ENCODE measurements around the gene GRID1.

The GRID1 gene

GRCh38 chr10:86211691-86212390 lies 154.8 kb downstream of the GRID1 start:
- no peak for DNase-seq (ENCODE audit: low read depth)

DNA sequence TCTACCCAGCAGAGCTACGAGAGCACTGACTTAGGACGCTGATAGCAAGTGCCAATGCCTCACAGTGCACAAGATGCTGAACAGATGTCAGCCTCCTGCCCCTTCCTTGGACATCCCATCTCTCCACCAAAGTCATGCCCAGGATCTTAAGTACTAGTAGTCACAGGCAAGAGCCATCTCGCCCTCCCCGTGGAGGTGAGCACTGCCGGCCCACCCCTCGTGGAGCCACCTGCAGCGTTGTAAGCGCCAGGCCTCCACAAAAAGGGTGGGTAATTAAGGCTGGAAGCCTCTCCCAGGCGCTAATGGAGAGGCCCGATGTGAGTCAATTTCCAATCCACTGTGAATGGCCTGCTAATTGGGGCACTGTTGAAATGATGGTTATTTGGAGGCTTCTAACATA lies 156.2 kb downstream of the GRID1 start:
- no peak for DNase-seq (ENCODE audit: low read depth)

DNA sequence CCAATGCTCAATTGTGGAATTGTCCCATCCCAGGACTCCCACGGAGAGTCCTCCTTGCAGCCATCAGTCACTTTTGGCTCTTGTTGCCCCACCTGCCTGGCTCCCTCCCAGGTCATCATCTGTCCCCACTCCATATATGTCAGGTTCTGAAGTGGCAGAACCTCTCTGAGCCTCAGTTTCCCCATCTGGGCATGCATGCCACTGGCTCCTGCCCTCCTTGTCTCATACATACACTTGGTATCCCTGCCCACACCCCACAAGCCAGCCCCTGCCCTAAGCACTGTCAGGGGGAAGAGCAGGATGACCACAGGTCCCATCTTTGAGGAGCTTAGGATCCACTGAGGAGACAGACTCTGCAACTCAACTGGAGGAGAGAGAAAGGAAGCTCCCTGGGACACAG lies 156.9 kb downstream of the GRID1 start:
- DNase-seq (ENCODE audit: low read depth), result no peak

- DNase-seq (ENCODE audit: low read depth), result no peak
Measured at GRCh38 chr10:86207226-86207625, 159.4 kb downstream of the GRID1 start.

- no peak for DNase-seq (ENCODE audit: low read depth)
Measured at GRCh38 chr10:86206240-86206579, 160.4 kb downstream of the GRID1 start.

- no peak for DNase-seq (ENCODE audit: low read depth)
Measured at GRCh38 chr10:86205306-86206239, 161.0 kb downstream of the GRID1 start.

DNA sequence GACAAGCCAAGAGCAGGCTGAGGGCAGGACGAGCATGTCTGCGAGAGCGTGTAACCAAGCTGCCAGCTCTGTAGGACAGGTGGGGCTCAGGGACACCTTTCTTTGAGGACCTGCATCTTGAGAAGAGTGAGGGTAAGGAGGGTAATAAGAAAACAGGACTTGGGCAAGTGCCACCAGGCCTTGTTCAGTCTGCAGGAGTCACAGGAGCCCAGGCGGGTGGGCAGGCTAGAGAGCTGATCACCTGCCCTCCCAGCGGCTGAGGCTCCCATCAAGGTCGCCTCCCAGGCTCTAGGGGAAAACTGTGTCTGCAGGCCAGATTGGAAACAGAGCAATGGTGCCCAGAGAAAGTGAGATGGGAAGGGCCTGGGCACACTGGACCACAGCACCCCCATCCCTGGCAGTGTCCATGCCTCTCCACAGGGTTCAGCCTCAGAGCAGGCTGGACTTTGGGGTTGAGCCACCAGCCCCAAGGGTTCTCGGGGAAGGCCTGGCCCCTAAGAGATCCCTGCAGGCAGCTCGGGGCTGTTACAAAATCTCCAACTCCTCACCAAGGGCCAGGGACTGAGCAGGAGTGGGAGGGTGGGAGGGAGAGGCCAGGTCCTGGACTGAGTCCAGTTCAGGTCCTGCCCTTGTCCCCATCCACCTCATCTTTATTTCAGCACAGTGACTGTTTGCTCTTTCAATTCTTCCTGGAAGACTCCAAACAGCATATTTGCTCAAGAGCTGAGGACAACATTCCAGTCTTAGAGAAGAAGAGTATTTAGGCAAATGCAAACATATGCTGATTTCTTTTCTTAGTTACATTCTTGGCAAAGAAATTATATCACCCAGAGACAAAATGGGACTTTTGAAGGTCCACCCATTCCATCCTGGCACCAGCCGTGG lies 161.9 kb downstream of the GRID1 start:
- DNase-seq (ENCODE audit: low read depth), result no peak

DNA sequence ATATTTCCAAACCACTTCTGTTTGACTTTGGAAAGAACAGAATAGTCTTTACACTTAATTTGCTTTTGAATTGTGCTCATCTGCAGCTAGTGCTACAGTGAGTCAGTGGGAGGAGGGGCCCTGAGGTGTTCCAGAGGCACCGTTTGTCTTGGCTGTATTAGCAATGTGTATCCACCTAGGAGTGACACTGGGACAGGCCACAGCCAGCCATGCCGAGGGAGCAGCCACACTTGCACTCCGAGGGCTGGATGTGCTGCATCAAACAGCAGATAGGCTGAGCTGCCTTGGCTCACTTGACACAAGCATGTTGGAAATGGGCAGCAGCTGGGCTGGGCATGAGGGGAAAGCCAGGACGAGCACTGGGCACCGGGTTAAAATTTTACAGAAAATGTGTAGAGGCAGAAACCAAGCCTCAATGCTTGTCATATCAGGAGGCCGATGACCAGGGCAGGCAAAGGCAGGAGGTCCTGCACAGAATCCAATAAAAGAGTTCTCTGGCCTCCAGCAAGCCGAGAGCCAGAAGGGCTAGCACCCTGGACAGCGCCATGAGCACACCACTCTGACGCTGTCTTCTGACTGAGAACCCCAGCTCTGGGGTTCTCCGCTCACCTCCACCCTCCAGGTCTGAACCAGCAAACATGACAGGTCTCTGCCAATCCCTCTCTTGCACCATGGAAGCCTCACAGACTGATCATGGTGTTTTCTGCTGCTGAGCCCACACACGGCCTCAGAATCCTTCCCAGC lies 163.3 kb downstream of the GRID1 start:
- DNase-seq (ENCODE audit: low read depth), result no peak

- DNase-seq (ENCODE audit: low read depth), result no peak
Measured at GRCh38 chr10:86202226-86202735, 164.3 kb downstream of the GRID1 start.

DNA sequence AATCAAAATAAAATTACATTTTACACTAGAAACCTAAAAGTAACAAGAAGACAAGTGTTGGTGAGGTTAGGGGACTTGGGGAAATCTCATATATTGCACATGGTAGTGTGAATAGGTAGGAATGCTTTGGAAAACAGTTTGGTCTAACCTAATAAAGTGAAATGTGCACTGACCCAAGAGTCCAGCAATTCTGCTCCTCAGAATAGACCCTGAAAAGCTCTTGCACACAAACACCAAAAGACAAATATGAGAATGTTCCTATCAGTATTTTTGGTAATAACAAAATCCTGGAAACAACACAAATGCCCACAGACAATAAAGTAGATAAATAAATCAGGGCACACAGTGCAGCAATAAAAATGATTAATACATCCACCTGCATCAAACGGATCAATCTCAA lies 165.7 kb downstream of the GRID1 start:
- no peak for DNase-seq (ENCODE audit: low read depth)

- DNase-seq (ENCODE audit: low read depth), result no peak
Measured at GRCh38 chr10:86200269-86200668, 166.3 kb downstream of the GRID1 start.

GRCh38 chr10:86199041-86199440 lies 167.6 kb downstream of the GRID1 start:
- DNase-seq (ENCODE audit: low read depth), result no peak

GRCh38 chr10:86198271-86198670 lies 168.3 kb downstream of the GRID1 start:
- DNase-seq (ENCODE audit: low read depth), result no peak

GRCh38 chr10:86197166-86197790 lies 169.3 kb downstream of the GRID1 start:
- DNase-seq (ENCODE audit: low read depth), result no peak

- no peak for DNase-seq (ENCODE audit: low read depth)
Measured at GRCh38 chr10:86195521-86196157, 171.0 kb downstream of the GRID1 start.

- no peak for DNase-seq (ENCODE audit: low read depth)
Measured at GRCh38 chr10:86194684-86195083, 171.9 kb downstream of the GRID1 start.

- DNase-seq (ENCODE audit: low read depth), result no peak
Measured at GRCh38 chr10:86193841-86194240, 172.8 kb downstream of the GRID1 start.

GRCh38 chr10:86192691-86193090 lies 173.9 kb downstream of the GRID1 start:
- no peak for DNase-seq (ENCODE audit: low read depth)

- no peak for DNase-seq (ENCODE audit: low read depth)
Measured at GRCh38 chr10:86192147-86192546, 174.4 kb downstream of the GRID1 start.

DNA sequence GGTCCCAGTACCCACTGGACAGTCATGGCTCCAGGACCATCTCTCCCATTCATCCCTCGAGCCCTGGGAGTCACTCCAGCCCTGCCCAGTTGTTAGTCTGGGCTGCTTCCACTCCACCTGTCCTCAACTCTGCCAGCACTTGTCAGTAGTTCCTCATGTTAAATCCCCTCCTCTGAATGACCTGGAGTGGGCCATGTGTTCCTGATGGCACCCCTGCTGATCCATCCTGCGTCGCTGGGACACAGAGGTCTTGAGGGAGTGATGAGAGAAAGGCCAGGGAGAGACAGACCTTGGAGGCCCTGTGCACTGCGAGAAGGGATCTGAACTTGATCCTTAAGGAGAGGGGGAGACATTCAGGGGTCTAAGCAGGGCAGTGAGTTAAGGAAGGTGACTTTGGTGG lies 174.9 kb downstream of the GRID1 start:
- no peak for DNase-seq (ENCODE audit: low read depth)

- DNase-seq (ENCODE audit: low read depth), result no peak
Measured at GRCh38 chr10:86191166-86191565, 175.4 kb downstream of the GRID1 start.

All from HS-5 (cell line).